Adrenal gland (tissue), 12 donors: ENCODE data around the gene SDK1. TPM values are rescaled to one million over a fixed set of nuclear protein-coding genes. Genes with fewer than 3 reads are reported as not detected.

ENCODE experiments used
- DNase-seq, 7 donors: peaks; one replicate each; pipeline ENCODE4 v3.0.0-alpha.2; 2019 to 2020
- H3K27ac ChIP-seq, 5 donors: fragments of 200-600 bp; sonication (generic) in 4 of 5; 1 replicate in 3 of 5; 2 replicates in 2 of 5; pipeline versions ENCODE4 v1.5.1 to v1.8.0; 2016 to 2020; ENCODE audit warnings: mild to moderate bottlenecking in 1 of 5
- H3K27me3 ChIP-seq: fragments of 200-600 bp; 2 replicates; pipeline ENCODE4 v1.8.0; 2021
- H3K36me3 ChIP-seq, 2 donors: fragments of 200-600 bp; replicated peaks in 1 of 2; 1 replicate in 1 of 2; 2 replicates in 1 of 2; pipeline versions ENCODE4 v1.5.1 to v1.8.0; 2018 to 2022
- H3K4me1 ChIP-seq, 2 donors: fragments of 200-600 bp; replicated peaks in 1 of 2; 1 replicate in 1 of 2; 2 replicates in 1 of 2; pipeline versions ENCODE4 v1.5.1 to v1.8.0; 2018 to 2021
- H3K4me3 ChIP-seq, 4 donors: fragments of 200-600 bp; sonication (generic) in 3 of 4; one replicate each; pipeline ENCODE4 v1.5.1; 2016 to 2018
- H3K9me3 ChIP-seq, 3 donors: fragments of 200-600 bp; sonication (generic) in 1 of 3; replicated peaks in 1 of 3; 1 replicate in 2 of 3; 2 replicates in 1 of 3; pipeline versions ENCODE4 v1.5.1 to v1.8.0; 2016 to 2021
- POLR2A ChIP-seq, 2 donors: fragments of 450-650 bp; IDR thresholded peaks; one replicate each; pipeline ENCODE4 v1.6.1; 2017; ENCODE audit warnings: antibody characterized with exemption in 2 of 2, mild to moderate bottlenecking in 2 of 2, moderate library complexity in 1 of 2
- WGBS, 4 donors: extraction: QIAGEN DNeasy Blood & Tissue Kit in 2 of 4; methylation state at CpG; one replicate each; pipeline versions ENCODE4 v1.1.5 to v1.1.7; 2013 to 2017; 5-methylcytosine and 5-hydroxymethylcytosine counted together
- intact Hi-C, 2 donors: fragments of 100-400 bp; cut with DNase I; formaldehyde crosslinking; loops; one replicate each; pipeline versions ENCODE4 v1.14.1 to v1.15.0; 2022 to 2023
- polyA plus RNA-seq, 3 donors: library from polyadenylated mRNA; stranded (reverse); fragments of 200-250 nt in 2 of 3; fragments of 350-450 nt in 1 of 3; fragmentation: Illumina TruSeq in 1 of 3; extraction: RNeasy Lipid Tissue Mini Kit (QIAGEN cat#74804) in 1 of 3; gene quantifications; one replicate each; pipeline ENCODE4 v1.2.3, GENCODE V29; 2013 to 2014
- total RNA-seq, 9 donors: library from RNA; depleted of rRNA in 4 of 9; stranded (reverse); fragments of >200 nt in 4 of 9; fragments of 120-200 nt in 1 of 9; fragmentation: NEBNext Ultra II Directional in 1 of 9; extraction: Animal tissue kit (Norgen Biotek cat#: 25700) in 1 of 9; gene quantifications; one replicate each; pipeline versions ENCODE4 v1.1.0 to v1.2.4, GENCODE V29; 2013 to 2023
- TF ChIP-seq, protein P1 (sequence below), 6 experiments: fragments of 450-650 bp in 4 of 6; fragments of 200-600 bp in 2 of 6; sonication (generic) in 1 of 6; IDR thresholded peaks; 1 replicate in 5 of 6; 2 replicates in 1 of 6; pipeline versions ENCODE4 v1.5.1 to v1.8.0; 2016 to 2021; ENCODE audit warnings: antibody characterized with exemption in 6 of 6, mild to moderate bottlenecking in 2 of 6, moderate library complexity in 1 of 6
- donor health status: healthy with polysubstance abuse.
- donor health status: Bipolar disorder and iron deficiency.
- donor health status: DM: yes; HTN: yes; CAD: no.
- donor health status: DM: no; HTN: no; CAD: no.
- donor health status: DM: no; HTN: no; CAD: no.
- donor health status: DM: yes; HTN: yes; CAD: no.

The SDK1 gene
- total and polyA plus RNA-seq, 12 donors, result 0.50 to 3.6 (median 1.5) TPM

- H3K27ac ChIP-seq, result no peak overlapping the region
- no peaks in the 10 kb centered on the region for H3K4me1 ChIP-seq
- no peak for TF ChIP-seq POLR2A (IDR thresholded peaks at IDR 0.05)
- TF ChIP-seq, protein P1, sequence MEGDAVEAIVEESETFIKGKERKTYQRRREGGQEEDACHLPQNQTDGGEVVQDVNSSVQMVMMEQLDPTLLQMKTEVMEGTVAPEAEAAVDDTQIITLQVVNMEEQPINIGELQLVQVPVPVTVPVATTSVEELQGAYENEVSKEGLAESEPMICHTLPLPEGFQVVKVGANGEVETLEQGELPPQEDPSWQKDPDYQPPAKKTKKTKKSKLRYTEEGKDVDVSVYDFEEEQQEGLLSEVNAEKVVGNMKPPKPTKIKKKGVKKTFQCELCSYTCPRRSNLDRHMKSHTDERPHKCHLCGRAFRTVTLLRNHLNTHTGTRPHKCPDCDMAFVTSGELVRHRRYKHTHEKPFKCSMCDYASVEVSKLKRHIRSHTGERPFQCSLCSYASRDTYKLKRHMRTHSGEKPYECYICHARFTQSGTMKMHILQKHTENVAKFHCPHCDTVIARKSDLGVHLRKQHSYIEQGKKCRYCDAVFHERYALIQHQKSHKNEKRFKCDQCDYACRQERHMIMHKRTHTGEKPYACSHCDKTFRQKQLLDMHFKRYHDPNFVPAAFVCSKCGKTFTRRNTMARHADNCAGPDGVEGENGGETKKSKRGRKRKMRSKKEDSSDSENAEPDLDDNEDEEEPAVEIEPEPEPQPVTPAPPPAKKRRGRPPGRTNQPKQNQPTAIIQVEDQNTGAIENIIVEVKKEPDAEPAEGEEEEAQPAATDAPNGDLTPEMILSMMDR (IDR thresholded peaks at IDR 0.05), result no peak
- no peak overlapping the region for H3K4me3 ChIP-seq
- no peaks in the 10 kb centered on the region for H3K36me3 ChIP-seq
- H3K9me3 ChIP-seq, result no peaks in the 10 kb centered on the region
- DNase-seq, result no peak
- WGBS, 4 donors, result 80 to 83% (median 80%) methylated on average over 25 of the region's 25 CpGs
- no peaks in the 10 kb centered on the region for H3K27me3 ChIP-seq
- intact Hi-C loops, result no loop called here
Observed at GRCh38 chr7:4237296-4238235, 936.5 kb downstream of the SDK1 start.

DNA sequence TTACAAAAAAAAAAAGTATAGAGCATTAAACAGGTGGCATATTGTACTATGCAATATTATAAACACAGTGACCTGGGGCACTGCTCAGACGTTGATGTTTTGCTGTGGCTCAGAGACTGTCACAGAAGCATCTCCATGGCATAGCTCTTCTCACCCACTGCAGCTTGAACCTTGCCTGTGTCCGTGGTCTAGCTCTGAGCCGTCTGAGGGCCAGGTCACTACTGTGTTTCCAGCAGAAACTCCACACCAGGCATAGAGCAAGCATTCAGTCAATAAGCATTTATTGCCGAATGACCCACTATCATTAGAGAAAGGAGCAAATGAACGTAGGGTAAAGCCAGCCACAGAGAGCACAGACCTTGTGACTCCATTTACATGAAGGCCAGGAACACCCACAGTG is 937.8 kb downstream of the SDK1 start:
- intact Hi-C loops, result no loop called here
- no peak for DNase-seq
- Histone ChIP-seq H3K4me1 (no peaks in the 10 kb centered on the region), H3K4me3 (no peak overlapping the region), H3K27ac (no peak overlapping the region), H3K27me3 (no peaks in the 10 kb centered on the region), H3K36me3 (no peaks in the 10 kb centered on the region), H3K9me3 (no peaks in the 10 kb centered on the region)
- 71 to 81% (median 75%) methylated on average over 5 of the region's 5 CpGs for WGBS, 4 donors
- TF ChIP-seq POLR2A (IDR thresholded peaks at IDR 0.05), result no peak
- TF ChIP-seq, protein P1 (IDR thresholded peaks at IDR 0.05), result no peak

DNA sequence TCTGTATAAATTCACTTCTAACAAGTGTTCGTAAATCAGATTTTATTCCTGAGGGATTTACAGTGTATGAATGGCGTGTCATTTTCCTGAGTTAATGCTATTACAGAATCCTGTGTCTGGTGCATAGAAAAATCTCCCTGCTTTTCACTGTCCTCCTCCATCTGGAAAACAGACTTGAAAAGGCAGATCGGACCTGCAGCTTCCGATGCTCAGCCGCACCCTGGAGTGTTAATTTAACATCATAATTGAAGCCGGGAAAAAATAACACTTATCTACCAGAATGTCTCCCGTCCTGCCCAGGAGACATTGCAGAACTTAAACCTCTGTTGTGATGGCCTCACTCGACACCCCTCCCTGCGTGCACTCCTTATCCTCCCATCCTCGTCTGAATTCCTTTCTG is 939.0 kb downstream of the SDK1 start:
- Histone ChIP-seq H3K27ac (no peak overlapping the region), H3K4me3 (no peak overlapping the region), H3K4me1 (no peaks in the 10 kb centered on the region), H3K27me3 (no peaks in the 10 kb centered on the region), H3K9me3 (no peaks in the 10 kb centered on the region), H3K36me3 (no peaks in the 10 kb centered on the region)
- intact Hi-C loops, result no loop called here
- TF ChIP-seq POLR2A (IDR thresholded peaks at IDR 0.05), result no peak
- TF ChIP-seq, protein P1 (IDR thresholded peaks at IDR 0.05), result no peak
- 65 to 75% (median 71%) methylated on average over 10 of the region's 10 CpGs for WGBS, 4 donors
- DNase-seq, result no peak

GRCh38 chr7:4240520-4241303 is 939.7 kb downstream of the SDK1 start:
- Histone ChIP-seq H3K36me3 (no peaks in the 10 kb centered on the region), H3K27ac (no peak overlapping the region), H3K4me3 (no peak overlapping the region), H3K27me3 (no peaks in the 10 kb centered on the region), H3K4me1 (no peaks in the 10 kb centered on the region), H3K9me3 (no peaks in the 10 kb centered on the region)
- TF ChIP-seq, protein P1 (IDR thresholded peaks at IDR 0.05), result no peak
- no peak for TF ChIP-seq POLR2A (IDR thresholded peaks at IDR 0.05)
- WGBS, 4 donors, result 66 to 73% (median 68%) methylated on average over 19 of the region's 19 CpGs
- no peak for DNase-seq
- intact Hi-C loops, result no loop called here
